ENCODE measurements around the gene IL1R2. TPM values are rescaled to one million over a fixed set of nuclear protein-coding genes. Genes with fewer than 3 reads are reported as not detected.

The IL1R2 gene
- total RNA-seq, 4 donors from 2014 or later = 55.3 to 103 (median 80.7) TPM

- H3K9me3 ChIP-seq = no peaks in the 10 kb centered on the region
- no peak for DNase-seq (ENCODE audit: low spot score in 2 of 2)
- no peak overlapping the region for H3K4me3 ChIP-seq
- H3K36me3 ChIP-seq = no peaks in the 10 kb centered on the region
- no peak overlapping the region for H3K27ac ChIP-seq
- no peak for TF ChIP-seq POLR2A (IDR thresholded peaks at IDR 0.05)
- no peak for TF ChIP-seq POLR2AphosphoS5 (IDR thresholded peaks at IDR 0.05)
- no peak for TF ChIP-seq EP300 (IDR thresholded peaks at IDR 0.05)
- TF ChIP-seq, protein P1, sequence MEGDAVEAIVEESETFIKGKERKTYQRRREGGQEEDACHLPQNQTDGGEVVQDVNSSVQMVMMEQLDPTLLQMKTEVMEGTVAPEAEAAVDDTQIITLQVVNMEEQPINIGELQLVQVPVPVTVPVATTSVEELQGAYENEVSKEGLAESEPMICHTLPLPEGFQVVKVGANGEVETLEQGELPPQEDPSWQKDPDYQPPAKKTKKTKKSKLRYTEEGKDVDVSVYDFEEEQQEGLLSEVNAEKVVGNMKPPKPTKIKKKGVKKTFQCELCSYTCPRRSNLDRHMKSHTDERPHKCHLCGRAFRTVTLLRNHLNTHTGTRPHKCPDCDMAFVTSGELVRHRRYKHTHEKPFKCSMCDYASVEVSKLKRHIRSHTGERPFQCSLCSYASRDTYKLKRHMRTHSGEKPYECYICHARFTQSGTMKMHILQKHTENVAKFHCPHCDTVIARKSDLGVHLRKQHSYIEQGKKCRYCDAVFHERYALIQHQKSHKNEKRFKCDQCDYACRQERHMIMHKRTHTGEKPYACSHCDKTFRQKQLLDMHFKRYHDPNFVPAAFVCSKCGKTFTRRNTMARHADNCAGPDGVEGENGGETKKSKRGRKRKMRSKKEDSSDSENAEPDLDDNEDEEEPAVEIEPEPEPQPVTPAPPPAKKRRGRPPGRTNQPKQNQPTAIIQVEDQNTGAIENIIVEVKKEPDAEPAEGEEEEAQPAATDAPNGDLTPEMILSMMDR (IDR thresholded peaks at IDR 0.05) = no peak
- H3K4me1 ChIP-seq = peaks cover 27% of the 10 kb centered on the region
- no peaks in the 10 kb centered on the region for H3K27me3 ChIP-seq
- 87% methylated on average over 4 of the region's 10 CpGs for WGBS
Measured at GRCh38 chr2:102009557-102009956, 17.8 kb downstream of the IL1R2 start.

DNA sequence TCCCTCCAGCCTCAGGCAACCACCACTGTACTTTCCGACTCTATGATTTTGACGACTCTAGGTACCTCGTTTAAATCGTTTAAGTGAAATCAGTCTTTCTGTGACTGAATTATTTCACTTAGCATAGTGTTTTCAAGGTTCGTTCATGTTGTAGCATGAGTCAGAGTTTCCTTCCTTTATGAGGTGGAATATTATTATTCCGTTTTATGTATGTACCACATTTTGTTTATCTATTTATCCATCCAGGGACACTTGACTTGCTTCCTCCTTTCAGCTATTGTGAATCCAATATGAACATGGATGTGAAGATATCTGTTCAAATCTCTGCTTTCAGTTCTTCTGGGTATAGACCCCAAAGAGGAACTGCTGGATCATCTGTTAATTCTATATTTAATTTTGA lies 19.1 kb downstream of the IL1R2 start:
- WGBS = 58% methylated on average over 6 of the region's 6 CpGs
- no peaks in the 10 kb centered on the region for H3K36me3 ChIP-seq
- TF ChIP-seq EP300 (IDR thresholded peaks at IDR 0.05) (no peak), POLR2A (IDR thresholded peaks at IDR 0.05) (no peak), POLR2AphosphoS5 (IDR thresholded peaks at IDR 0.05) (no peak)
- TF ChIP-seq, protein P1 (IDR thresholded peaks at IDR 0.05) = no peak
- H3K9me3 ChIP-seq = no peaks in the 10 kb centered on the region
- no peak for DNase-seq (ENCODE audit: low spot score in 2 of 2)
- peaks cover 17% of the 10 kb centered on the region for H3K4me1 ChIP-seq
- H3K4me3 ChIP-seq = no peak overlapping the region
- H3K27me3 ChIP-seq = no peaks in the 10 kb centered on the region
- no peak overlapping the region for H3K27ac ChIP-seq

- H3K4me1 ChIP-seq = peaks cover 9% of the 10 kb centered on the region
- no peak for TF ChIP-seq POLR2A (IDR thresholded peaks at IDR 0.05)
- no peak for TF ChIP-seq POLR2AphosphoS5 (IDR thresholded peaks at IDR 0.05)
- no peak for TF ChIP-seq EP300 (IDR thresholded peaks at IDR 0.05)
- TF ChIP-seq, protein P1 (IDR thresholded peaks at IDR 0.05) = no peak
- H3K9me3 ChIP-seq = no peaks in the 10 kb centered on the region
- H3K36me3 ChIP-seq = no peaks in the 10 kb centered on the region
- no peak overlapping the region for H3K27ac ChIP-seq
- no peak overlapping the region for H3K4me3 ChIP-seq
- no peak for DNase-seq (ENCODE audit: low spot score in 2 of 2)
- no peaks in the 10 kb centered on the region for H3K27me3 ChIP-seq
- WGBS = 87% methylated on average over 4 of the region's 4 CpGs
Measured at GRCh38 chr2:102012061-102012614, 20.4 kb downstream of the IL1R2 start.

- H3K36me3 ChIP-seq = no peaks in the 10 kb centered on the region
- no peak overlapping the region for H3K4me3 ChIP-seq
- H3K27me3 ChIP-seq = no peaks in the 10 kb centered on the region
- H3K9me3 ChIP-seq = no peaks in the 10 kb centered on the region
- H3K27ac ChIP-seq = no peak overlapping the region
- H3K4me1 ChIP-seq = peaks cover 9% of the 10 kb centered on the region
- no peak for DNase-seq (ENCODE audit: low spot score in 2 of 2)
- TF ChIP-seq POLR2AphosphoS5 (IDR thresholded peaks at IDR 0.05) (no peak), POLR2A (IDR thresholded peaks at IDR 0.05) (no peak), EP300 (IDR thresholded peaks at IDR 0.05) (no peak)
- TF ChIP-seq, protein P1 (IDR thresholded peaks at IDR 0.05) = no peak
- WGBS = 89% methylated on average over 5 of the region's 5 CpGs
Measured at GRCh38 chr2:102013206-102014040, 21.7 kb downstream of the IL1R2 start.

DNA sequence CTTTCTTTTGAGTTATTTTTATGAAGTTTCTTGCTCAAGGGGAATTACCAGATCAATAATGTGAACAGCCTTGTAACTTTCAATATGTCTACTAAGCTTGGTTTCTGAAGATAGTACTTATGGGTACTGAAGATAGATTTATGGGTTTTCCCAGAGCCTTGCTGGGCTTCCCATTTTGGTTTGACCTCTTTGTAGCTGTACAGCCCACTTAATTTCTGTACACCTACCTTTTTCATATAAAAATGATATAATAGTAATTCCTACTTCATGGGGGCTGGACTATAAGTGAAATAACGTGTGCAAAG lies 22.2 kb downstream of the IL1R2 start:
- Histone ChIP-seq H3K4me1 (peaks cover 9% of the 10 kb centered on the region), H3K4me3 (no peak overlapping the region), H3K36me3 (no peaks in the 10 kb centered on the region), H3K27ac (no peak overlapping the region), H3K9me3 (no peaks in the 10 kb centered on the region), H3K27me3 (no peaks in the 10 kb centered on the region)
- TF ChIP-seq POLR2A (IDR thresholded peaks at IDR 0.05) = no peak
- TF ChIP-seq EP300 (IDR thresholded peaks at IDR 0.05) = no peak
- TF ChIP-seq POLR2AphosphoS5 (IDR thresholded peaks at IDR 0.05) = no peak
- no peak for DNase-seq (ENCODE audit: low spot score in 2 of 2)
- 97% methylated on average over 1 of the region's 1 CpG for WGBS

Data from suprapubic skin (tissue), 4 donors.